ENCODE measurements around the gene TEX264. TPM values are rescaled to one million over a fixed set of nuclear protein-coding genes. Genes with fewer than 3 reads are reported as not detected.
A peak's percentile ranks its signal among the peaks of the same experiment; 100 is the strongest.

The TEX264 gene
- total RNA-seq, 1 donor from 2014 or later: 28.2 TPM

DNA sequence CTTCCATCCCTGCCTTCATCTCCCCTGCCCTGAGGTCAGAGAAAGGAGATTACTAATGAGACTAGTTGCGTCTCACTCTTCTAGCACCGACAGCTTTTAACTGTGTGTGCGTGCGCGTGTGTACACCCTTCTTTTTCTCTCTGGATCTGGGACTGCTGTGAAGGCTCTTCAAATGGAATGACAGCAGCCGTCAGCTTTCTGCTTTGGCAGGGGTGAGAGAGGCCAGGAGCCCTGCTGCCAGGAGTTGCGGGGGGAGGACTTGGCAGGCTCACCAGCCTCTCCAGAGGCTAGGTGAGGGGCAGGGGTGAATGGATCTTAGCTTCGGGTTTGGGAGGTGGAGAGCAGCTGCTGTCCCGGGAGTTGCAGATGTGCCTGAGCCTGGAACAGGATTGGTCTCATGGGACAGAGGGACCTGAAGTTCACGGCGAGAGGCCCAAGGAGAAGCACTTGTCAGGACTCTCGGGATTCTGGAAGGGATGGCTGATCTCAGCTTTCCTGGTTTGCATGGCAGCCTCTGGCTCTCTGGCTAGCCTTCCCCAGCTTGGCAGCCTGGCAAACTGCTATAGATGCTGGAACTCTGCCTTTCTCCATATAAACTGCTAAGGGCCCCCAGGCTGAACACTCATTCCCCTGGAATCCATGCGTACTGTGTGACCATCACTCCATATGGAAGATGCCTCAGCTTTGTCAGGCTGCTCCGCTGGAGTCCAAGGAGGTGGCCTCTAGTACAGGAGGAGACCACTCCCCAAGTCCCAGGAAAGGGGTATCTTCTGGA lies 16.6 kb downstream of the TEX264 start:
- peak overlapping the region; percentile 43 for H3K4me2 ChIP-seq (ENCODE audit: low read length)
- H3K27me3 ChIP-seq (ENCODE audit: insufficient read depth, low read length): no peaks in the 10 kb centered on the region
- no peak overlapping the region for H3K27ac ChIP-seq (ENCODE audit: low read depth, low read length)
- no peak overlapping the region for H3K9ac ChIP-seq (ENCODE audit: low read length)
- H3K9me3 ChIP-seq (ENCODE audit: insufficient read depth, low read depth, low read length): no peaks in the 10 kb centered on the region
- H3K36me3 Mint-ChIP-seq (ENCODE audit: low read depth, unreplicated experiment): peaks cover 21% of the 10 kb centered on the region
- no peak overlapping the region for H3K4me3 ChIP-seq (ENCODE audit: insufficient read depth, low read depth, low read length)
- H3K27ac Mint-ChIP-seq (ENCODE audit: unreplicated experiment): no peak overlapping the region
- FAIRE-seq: no peak
- H3K27me3 Mint-ChIP-seq (ENCODE audit: low read depth, unreplicated experiment): no peaks in the 10 kb centered on the region
- H3K4me1 ChIP-seq (ENCODE audit: insufficient read depth, low read length): peaks cover 23% of the 10 kb centered on the region
- H3K4me1 Mint-ChIP-seq (ENCODE audit: low read depth, unreplicated experiment): peaks cover 19% of the 10 kb centered on the region
- H2AFZ ChIP-seq (ENCODE audit: low read depth, low read length): no peak overlapping the region
- DNase-seq (ENCODE audit: low read depth): no peak
- no peaks in the 10 kb centered on the region for H3K36me3 ChIP-seq (ENCODE audit: insufficient read depth, low read length)
- H3K4me3 Mint-ChIP-seq (ENCODE audit: unreplicated experiment): no peak overlapping the region
- H3K79me2 ChIP-seq (ENCODE audit: insufficient read depth, low read length): no peaks in the 10 kb centered on the region
- H4K20me1 ChIP-seq (ENCODE audit: insufficient read depth, low read length): peaks cover 21% of the 10 kb centered on the region
- H3K9me3 Mint-ChIP-seq (ENCODE audit: unreplicated experiment): no peaks in the 10 kb centered on the region
- TF ChIP-seq EZH2 (IDR thresholded peaks at IDR 0.05; ENCODE audit: insufficient read depth, low read length): no peak
- no peak for TF ChIP-seq CTCF (IDR thresholded peaks at IDR 0.05; ENCODE audit: insufficient read depth, low read depth, low read length)

- DNase-seq (ENCODE audit: low read depth) (no peak), FAIRE-seq (no peak)
- Mint-ChIP-seq H3K27me3 (ENCODE audit: low read depth, unreplicated experiment) (no peaks in the 10 kb centered on the region), H3K4me3 (ENCODE audit: unreplicated experiment) (no peak overlapping the region), H3K4me1 (ENCODE audit: low read depth, unreplicated experiment) (peaks cover 19% of the 10 kb centered on the region), H3K36me3 (ENCODE audit: low read depth, unreplicated experiment) (peaks cover 21% of the 10 kb centered on the region), H3K9me3 (ENCODE audit: unreplicated experiment) (no peaks in the 10 kb centered on the region), H3K27ac (ENCODE audit: unreplicated experiment) (no peak overlapping the region)
- peaks cover 23% of the 10 kb centered on the region for H3K4me1 ChIP-seq (ENCODE audit: insufficient read depth, low read length)
- no peaks in the 10 kb centered on the region for H3K79me2 ChIP-seq (ENCODE audit: insufficient read depth, low read length)
- no peak overlapping the region for H3K27ac ChIP-seq (ENCODE audit: low read depth, low read length)
- no peaks in the 10 kb centered on the region for H3K9me3 ChIP-seq (ENCODE audit: insufficient read depth, low read depth, low read length)
- H3K9ac ChIP-seq (ENCODE audit: low read length): no peak overlapping the region
- TF ChIP-seq EZH2 (IDR thresholded peaks at IDR 0.05; ENCODE audit: insufficient read depth, low read length) (no peak), CTCF (IDR thresholded peaks at IDR 0.05; ENCODE audit: insufficient read depth, low read depth, low read length) (no peak)
- no peak overlapping the region for H3K4me3 ChIP-seq (ENCODE audit: insufficient read depth, low read depth, low read length)
- H3K27me3 ChIP-seq (ENCODE audit: insufficient read depth, low read length): no peaks in the 10 kb centered on the region
- H3K4me2 ChIP-seq (ENCODE audit: low read length): no peak overlapping the region
- H3K36me3 ChIP-seq (ENCODE audit: insufficient read depth, low read length): no peaks in the 10 kb centered on the region
- H2AFZ ChIP-seq (ENCODE audit: low read depth, low read length): no peak overlapping the region
- peaks cover 17% of the 10 kb centered on the region for H4K20me1 ChIP-seq (ENCODE audit: insufficient read depth, low read length)
Observed at GRCh38 chr3:51688206-51688600, 17.2 kb downstream of the TEX264 start.

DNA sequence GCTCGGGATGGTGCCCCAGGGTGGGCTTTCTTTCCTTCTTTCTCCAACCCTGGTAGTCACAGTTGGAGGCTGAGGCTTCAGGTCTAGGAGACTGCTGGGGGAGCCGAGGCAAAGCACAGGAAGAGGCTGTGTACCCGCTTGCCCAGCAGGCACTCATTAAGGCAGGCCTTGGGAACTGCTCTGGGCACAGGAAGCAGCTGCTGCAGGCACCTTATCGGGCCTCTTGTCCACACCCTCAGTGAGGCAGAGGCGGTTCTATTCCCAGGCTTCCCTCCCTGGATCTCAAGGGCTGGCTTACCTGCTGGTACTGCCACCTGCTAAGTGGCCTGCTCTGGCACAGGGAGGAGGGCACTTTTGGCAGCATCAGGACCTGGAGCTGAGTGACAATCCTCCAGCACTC lies 20.0 kb downstream of the TEX264 start:
- H3K36me3 Mint-ChIP-seq (ENCODE audit: low read depth, unreplicated experiment): peaks cover 12% of the 10 kb centered on the region
- no peaks in the 10 kb centered on the region for H3K9me3 ChIP-seq (ENCODE audit: insufficient read depth, low read depth, low read length)
- no peaks in the 10 kb centered on the region for H3K79me2 ChIP-seq (ENCODE audit: insufficient read depth, low read length)
- H3K4me1 ChIP-seq (ENCODE audit: insufficient read depth, low read length): peaks cover 20% of the 10 kb centered on the region
- no peak overlapping the region for H3K27ac Mint-ChIP-seq (ENCODE audit: unreplicated experiment)
- H3K27ac ChIP-seq (ENCODE audit: low read depth, low read length): no peak overlapping the region
- no peak overlapping the region for H3K4me2 ChIP-seq (ENCODE audit: low read length)
- no peak overlapping the region for H3K4me3 Mint-ChIP-seq (ENCODE audit: unreplicated experiment)
- H3K9ac ChIP-seq (ENCODE audit: low read length): no peak overlapping the region
- no peaks in the 10 kb centered on the region for H3K36me3 ChIP-seq (ENCODE audit: insufficient read depth, low read length)
- peaks cover 15% of the 10 kb centered on the region for H3K4me1 Mint-ChIP-seq (ENCODE audit: low read depth, unreplicated experiment)
- H4K20me1 ChIP-seq (ENCODE audit: insufficient read depth, low read length): peaks cover 16% of the 10 kb centered on the region
- no peak for TF ChIP-seq EZH2 (IDR thresholded peaks at IDR 0.05; ENCODE audit: insufficient read depth, low read length)
- no peak for TF ChIP-seq CTCF (IDR thresholded peaks at IDR 0.05; ENCODE audit: insufficient read depth, low read depth, low read length)
- H2AFZ ChIP-seq (ENCODE audit: low read depth, low read length): no peak overlapping the region
- no peaks in the 10 kb centered on the region for H3K27me3 ChIP-seq (ENCODE audit: insufficient read depth, low read length)
- H3K4me3 ChIP-seq (ENCODE audit: insufficient read depth, low read depth, low read length): no peak overlapping the region
- H3K9me3 Mint-ChIP-seq (ENCODE audit: unreplicated experiment): no peaks in the 10 kb centered on the region
- H3K27me3 Mint-ChIP-seq (ENCODE audit: low read depth, unreplicated experiment): no peaks in the 10 kb centered on the region
- DNase-seq (ENCODE audit: low read depth) (no peak), FAIRE-seq (no peak)
